Astrocyte of the hippocampus (primary cell): ENCODE data around the gene MRGPRF.
"Not testable (repeated sequence)": the region's sequence is repeated elsewhere in the genome, so short reads cannot be mapped to it uniquely, and the experiment has no call there.

Source experiments
- DNase-seq: peaks from one replicate; pipeline ENCODE4 v3.0.0; 2011; ENCODE audit warnings: low read depth, low spot score

MRGPRF gene

DNA sequence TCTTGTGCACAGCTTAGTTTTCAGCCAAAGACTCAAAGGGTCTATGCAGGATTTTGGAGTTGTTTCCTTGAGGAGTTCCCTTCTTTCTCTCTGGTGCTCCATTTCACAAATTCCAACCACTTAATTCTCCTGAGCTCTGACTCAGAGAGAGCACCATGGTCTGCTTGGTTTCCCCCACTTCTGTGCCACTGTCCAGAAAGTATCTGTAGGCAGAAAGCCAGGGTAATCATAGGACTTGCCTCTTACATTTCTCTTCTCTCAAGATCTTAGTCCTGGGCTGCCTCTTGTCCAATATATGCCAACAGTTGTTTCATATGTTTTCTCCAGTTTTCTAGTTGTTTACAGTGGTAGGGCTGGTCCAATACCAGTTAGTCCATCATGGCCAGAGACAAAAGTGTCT, 25.8 kb downstream of the MRGPRF start:
- DNase-seq: peak; percentile 36

DNA sequence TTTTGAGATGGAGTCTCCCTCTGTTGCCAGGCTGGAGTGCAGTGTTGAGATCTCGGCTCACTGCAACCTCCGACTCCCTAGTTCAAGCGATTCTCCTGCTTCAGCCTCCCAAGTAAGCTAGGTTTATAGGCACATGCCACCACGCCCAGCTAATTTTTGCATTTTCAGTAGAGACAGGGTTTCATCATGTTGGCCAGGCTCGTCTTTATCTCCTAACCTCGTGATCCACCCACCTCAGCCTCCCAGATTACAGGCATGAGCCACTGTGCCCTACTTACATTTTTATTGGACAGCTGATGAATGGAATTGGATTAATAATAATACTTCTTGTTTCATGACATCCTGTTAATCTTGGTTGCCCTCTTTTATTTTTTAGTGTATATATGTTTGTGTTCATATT, 29.2 kb downstream of the MRGPRF start:
- no peak for DNase-seq

DNA sequence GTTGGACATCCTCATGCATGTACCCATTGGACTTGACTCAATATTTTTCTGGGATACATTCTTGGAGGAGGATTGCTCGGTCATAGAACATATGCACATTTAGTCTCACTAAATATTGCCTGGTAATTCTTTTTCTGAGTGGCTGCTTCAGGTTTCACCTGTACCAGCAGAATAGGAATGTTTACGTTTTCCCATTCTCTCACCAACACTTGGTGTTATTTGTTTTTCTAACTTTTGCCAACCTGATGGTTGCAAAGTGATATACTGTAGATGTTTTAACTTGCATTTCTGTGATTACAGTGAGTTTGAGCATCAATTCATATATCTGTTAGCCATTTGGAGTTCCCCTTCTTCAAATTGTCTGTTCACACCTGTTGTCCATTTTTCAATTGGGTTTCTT, 30.9 kb downstream of the MRGPRF start:
- no peak for DNase-seq

DNA sequence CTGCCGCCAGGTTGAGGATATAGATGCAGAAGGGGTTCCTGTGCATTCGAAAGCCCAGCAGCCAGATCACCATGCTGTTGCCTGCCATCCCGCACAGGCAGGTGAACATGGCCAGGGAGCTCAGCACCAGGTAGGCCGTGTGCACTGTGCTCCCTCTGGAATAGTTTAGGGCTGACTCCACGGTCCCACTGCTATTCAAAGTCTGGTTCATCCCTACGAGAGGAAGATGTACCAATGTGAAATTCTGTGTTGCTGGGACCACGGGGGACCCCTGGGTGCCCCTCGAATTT, 32.3 kb downstream of the MRGPRF start, which contains the start of gene MRGPRD:
Gene MRGPRD, minus strand, starts transcription at position 211 of the 290 bp plus-strand sequence. Its CDS starts 0 bp downstream, at position 211.
- DNase-seq: no peak

DNA sequence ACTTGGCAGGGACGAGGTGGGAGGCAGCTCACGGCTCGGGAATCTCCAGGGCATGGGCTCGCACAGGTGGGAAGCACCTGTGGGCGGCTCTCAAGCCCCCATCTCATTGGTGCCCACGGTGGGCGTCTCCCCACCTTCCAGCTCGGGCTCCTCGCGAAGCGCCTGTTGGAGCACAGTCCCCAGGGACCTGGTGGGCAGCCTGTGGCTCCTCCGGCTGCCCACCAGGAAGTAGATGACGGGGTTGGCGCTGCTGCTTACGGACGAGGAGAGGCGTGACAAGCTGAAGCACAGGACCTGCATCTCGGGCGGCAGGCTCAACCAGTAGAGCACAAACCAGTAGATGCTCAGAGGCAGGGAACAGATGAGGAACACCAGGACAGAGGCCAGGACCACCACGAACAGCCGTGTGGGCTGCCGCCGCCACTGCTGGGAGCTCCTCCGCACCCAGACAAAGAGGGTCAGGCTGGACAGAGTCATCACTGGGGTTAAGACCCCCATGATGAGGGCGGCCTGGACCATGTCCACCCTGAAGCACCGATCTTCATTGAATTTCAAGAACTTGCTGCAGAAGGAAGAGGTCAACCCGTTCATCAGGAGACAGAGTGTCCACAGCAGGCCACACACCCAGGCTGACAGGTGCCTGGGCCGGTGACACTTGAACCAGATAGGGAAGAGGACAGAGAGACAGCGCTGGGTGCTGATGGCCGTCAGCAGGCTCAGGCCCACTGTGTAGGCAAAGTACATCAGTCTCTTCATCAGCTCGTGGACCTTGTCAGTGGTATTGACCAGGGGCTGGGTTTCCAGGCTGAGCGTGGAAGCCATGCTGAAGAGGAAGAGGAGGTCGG, 32.9 kb downstream of the MRGPRF start:
- DNase-seq: no peak

DNA sequence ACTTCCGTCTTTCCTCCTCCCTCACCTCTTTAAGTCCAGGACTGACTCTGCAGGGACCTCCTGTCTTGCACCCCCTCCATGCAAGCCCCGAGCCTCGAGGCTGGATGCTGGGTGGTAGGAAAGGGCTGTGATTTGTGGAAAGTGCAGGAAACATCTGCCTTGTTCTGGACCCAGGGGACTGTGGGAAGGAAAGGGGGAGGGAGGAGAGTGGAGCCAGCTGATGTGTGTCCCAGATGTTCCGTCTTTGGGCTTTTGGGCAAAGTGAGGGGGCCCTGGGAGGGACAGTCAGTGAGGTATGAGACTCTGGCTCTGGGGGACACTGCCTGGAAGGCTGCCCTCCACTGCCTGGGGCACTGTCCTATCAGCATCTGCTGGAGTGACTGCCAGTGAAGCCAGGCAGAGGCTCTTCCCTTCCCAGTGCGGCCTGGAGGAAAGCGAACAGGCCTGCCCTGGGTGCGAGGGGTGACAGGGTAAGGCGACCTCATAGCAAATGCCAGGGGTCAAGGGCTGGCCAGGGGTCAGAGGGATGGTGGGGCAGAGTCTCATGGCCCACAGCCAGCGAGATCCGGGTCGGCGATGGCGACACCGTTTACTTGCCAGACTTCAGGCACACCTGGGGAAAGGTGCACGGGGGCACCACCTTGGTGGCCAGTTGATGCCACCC, 34.0 kb downstream of the MRGPRF start:
- DNase-seq: no peak

DNA sequence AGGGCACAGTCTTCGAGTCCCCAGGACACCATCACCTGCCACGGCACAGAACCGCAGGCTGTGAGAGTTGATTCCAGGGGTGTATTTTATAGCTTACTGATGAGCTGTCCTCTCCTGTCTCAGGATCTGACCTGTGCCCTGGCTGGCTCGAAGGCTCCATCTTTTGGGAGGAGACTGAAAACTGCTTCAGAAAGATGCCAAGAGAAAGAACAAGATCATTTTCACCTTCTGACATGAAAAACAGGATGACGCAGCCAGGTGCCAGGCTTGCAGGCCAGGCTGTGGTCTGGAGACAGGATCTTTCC, 34.5 kb downstream of the MRGPRF start:
- DNase-seq: no peak

DNA sequence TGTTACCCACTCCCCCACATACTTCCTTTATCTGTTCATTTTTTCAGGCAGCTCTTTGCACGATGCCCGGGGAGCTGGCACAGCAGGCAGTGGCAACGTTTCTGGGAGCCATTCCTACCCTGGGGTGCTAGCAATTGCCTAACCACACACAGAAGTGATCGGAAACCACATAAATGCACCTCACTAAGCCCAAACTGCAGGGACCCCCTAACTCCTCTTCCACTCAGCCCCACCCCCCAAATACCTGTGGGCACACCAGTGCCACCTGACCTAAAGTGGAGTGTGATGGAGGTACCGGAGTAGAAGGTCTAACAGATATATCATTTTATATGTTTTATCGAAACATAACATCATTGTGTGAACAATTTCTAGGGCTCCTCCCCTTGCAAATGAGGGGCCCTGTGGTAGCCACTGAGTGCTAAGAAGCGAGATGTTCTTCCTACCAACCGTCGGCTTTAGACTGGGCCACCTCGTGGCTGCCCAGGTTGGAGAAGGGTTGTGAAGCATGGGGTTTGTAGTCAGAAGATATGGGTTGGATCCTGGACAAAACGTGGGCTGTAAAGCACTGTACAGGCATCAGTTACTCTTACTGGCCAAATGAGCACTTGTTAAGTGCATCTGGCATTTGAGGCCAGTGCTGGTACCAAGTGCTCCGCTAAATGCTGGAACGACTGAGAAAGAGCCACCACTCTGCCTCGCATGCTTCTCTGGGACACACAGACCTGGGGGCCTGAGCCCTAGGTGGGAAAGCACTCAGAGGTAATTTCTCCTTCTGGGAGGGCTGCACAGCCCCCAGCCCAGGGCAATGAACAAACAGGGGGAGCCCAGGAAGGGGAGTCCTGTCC, 35.0 kb downstream of the MRGPRF start:
- DNase-seq: no peak

DNA sequence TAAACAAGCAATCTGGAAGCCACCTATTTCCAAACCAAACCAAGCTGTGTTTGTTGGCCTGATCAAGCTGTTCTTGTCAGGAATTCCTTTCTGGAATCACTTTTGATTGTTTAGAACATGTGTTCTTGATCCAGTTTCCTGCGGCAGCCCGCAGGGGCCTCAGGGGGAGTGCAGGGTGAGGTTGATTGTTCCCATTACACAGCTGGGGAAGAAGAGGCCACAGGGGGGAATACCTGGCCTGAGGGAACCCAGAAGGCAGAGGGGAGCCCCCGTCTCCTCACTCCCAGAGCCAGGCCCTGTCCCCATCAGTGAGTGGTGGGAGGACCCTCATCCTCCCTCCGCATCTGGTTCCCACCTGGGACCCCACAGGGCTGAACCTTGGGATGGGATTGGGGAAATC, 36.5 kb downstream of the MRGPRF start:
- DNase-seq: no peak

DNA sequence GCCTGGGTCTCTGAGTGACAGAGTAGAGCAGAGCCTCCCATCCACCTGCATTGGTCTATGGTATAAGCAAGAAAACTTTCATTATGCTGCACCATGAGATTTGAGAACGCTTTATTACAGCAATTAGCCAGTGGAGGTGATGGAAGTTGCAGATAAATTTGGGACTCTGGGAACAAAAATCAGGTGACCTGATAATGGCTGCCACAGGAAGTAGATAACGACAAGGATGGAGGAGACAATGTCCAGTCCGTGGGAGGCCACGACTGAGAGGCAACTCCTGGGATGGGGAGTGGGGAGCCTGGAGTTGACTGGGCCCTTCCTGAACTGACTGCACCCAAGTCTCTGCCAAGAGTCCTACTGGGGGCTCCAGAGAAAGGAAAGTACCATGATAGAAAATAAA, 37.0 kb downstream of the MRGPRF start:
- no peak for DNase-seq

DNA sequence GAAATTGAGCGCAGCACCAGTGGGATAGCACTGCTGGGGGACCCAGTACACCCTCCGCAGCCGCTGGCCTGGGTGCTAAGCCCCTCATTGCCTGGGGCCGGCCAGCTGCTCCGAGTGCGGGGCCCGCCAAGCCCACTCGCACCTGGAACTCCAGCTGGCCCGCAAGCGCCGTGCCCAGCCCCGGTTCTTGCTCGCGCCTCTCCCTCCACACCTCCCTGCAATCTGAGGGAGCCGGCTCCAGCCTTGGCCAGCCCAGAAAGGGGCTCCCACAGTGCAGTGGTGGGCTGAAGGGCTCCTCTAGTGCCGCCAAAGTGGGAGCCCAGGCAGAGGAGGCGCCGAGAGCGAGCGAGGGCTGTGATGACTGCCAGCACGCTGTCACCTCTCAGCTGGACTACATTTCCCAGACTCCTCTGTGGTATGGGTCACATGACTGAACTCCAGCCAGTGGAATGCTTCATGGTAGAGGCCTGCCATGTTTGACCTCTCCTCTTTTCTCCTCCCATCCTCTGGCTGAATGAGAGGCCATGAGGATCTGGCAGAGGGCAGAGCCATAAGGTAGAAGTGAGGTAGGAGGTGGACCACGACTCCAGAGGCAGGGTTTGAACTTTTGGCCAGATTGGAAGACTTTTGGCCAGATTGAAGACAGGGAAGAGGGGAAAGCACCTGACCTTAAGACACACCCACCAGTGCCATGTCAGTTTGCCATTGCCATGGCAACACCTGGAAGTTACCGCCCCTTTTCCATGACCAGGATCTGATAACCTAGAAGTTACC, 38.4 kb downstream of the MRGPRF start:
- no peak for DNase-seq

DNA sequence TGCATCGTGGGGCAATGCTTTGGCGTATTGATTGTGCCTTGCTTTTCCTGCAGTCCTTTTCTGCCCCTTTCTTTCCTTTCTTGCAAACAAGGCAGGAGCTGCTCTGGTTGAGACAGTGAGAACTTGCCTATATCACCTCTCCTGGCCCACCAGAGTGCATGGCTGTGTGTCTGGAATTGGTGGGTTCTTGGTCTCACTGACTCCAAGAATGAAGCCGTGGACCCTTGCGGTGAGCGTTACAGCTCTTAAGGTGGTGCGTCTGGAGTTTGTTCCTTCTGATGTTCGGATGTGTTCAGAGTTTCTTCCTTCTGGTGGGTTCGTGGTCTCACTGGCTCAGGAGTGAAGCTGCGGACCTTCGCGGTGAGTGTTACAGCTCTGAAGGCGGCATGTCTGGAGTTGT, 39.3 kb downstream of the MRGPRF start:
- DNase-seq: not testable (repeated sequence)

DNA sequence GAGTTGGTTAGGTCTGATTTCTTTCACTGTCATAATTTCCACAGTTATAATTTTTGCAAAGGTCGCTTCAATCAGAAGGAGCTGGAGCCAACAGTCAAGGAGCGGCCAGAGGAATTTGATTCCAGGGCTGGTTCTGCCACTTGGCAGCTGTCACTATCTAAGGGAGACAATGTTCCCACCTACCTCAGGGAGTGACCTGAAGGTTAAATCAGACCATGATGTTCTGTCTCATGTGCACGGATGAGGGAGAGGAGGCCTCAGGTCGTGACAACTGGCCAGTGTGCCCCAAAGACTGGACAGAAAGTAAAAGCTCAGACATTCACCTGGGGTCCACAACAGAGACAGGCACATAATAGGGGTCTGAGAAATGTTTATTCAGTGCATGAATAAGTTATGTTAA, 39.8 kb downstream of the MRGPRF start:
- no peak for DNase-seq

DNA sequence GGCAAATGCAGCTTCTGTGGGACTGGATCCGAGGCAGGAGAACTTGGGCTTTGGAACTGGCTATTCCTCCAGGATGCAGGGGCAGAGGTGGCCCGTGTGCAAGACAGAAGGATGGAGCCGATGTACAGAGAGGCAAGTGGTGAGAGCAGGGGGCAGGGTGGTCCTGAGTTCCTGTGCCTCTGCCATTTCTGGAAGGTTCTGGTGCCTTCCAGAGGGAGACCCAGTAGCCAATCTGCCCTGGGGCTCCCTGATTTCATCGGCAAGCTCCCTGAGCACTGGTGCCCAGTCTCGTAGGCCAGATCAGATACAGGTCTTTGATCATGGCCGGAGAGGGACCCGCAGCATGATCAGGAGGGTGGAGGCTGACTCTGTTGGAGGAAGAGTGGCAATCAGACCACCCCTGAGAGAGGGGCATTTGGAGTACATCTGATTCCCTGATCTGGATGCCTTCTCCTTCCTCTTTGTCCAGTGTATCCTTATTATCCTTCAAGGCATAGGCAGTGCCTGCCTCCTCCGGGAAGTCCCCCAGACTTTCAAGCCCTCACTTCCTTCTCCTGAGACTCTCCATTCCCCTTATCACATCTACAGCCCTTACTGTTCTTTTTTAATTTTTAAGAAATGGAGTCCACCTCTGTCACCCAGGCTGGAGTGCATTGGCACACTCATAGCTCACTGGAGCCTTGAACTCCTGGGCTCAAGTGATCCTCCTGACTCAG, 42.0 kb downstream of the MRGPRF start:
- DNase-seq: no peak

DNA sequence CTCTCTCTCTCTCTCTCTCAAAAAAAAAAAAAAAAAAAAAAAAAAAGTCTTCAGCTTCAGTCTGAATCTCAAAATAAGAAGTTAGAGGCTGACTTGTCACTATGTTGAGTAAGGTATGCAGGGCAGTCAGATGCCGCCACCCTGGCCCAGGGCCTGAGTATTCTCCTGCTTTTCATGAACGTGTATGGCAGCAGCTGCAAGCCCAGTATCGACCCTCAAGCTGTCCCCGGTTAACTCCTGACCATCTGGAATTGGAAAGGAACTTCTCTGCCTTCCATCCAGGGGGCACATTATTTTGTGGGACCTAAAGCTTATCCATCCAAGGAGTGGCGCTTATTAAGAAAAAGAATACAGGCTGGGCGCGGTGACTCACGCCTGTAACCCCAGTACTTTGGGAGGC, 43.7 kb downstream of the MRGPRF start:
- DNase-seq: no peak

DNA sequence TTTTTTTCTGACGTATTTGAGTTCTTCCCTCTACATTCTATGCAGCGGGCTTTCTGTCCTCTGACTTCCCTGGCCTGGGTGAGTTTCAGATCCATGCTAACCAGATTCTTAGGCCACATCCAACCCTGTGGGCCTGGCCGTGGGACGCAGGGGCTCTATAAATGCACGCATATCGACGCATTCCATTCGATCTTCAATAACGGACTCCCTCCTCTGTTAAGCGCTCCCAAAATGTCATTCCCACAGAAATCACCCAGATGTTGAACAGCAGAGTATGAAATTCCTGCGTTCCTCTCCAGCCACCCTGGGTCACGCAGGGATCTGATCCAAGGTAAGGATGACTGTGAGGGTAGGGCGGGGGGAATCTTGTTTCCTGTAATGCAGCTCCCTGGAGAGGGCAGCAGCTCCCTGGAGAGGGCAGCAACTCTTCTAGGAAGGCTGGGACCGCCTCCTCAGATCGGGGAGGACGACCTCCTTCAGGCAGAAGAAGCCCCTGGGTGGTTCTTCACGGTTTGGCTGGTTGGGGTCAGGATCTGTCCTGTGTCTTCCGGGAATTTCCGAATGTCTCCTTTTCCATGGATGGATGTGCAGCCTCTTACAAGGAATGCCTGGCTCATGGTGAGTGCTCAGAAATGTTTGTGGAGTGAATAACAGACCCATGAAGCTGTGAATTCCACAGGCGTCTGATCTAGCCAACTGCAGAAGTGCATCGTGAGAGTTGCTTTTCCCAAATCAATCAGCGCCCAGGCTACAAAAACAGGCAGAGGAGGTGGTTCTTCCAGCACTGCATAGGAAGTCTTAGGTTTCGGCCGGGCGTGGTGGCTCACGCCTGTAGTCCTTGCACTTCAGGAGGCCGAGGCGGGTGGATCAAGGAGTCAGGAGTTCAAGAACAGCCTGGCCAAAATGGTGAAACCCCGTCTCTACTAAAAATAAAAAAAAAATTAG, 44.5 kb downstream of the MRGPRF start:
- no peak for DNase-seq

DNA sequence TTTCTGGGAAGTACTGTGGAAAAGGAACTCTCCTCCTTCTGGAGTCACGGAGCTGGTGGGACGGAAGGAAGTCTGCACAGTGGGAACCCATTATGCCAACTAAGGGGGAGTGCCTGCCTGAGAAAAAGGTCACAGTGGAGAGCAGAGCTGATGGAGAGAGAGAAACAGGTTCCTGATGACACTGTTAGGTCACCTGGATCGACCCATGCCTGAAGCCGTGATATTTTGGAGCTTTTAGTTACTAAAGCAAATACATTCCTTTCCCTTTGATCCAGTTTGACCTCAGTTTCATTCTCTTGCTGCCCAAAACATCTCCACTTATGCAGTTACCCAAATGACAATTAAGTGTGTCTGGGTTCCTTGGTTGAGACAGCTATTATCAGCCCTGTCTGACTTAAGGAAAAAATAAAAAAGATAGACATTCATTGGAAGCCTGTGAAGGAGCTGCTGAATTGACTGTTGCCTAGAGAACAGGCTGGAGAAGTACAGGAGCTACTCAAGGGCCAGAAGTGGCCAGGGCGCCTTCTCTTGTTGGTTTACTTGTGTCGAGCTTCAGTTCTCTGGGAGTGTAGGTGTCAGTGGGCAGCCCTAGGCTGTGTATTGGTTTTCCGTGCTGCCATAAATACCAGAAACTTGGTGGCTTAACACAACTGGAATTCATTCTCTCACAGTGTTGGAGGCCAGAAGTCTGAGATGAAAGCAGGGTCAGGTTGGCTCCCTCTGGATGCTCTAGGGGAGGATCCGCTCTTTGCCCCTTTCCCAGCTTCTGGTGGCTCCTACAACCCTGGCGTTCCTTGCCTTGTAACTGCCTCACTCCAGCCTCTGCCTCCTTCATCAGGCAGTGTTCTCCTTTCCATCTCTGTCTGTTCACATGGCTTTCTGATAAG, 45.9 kb downstream of the MRGPRF start:
- DNase-seq: no peak

DNA sequence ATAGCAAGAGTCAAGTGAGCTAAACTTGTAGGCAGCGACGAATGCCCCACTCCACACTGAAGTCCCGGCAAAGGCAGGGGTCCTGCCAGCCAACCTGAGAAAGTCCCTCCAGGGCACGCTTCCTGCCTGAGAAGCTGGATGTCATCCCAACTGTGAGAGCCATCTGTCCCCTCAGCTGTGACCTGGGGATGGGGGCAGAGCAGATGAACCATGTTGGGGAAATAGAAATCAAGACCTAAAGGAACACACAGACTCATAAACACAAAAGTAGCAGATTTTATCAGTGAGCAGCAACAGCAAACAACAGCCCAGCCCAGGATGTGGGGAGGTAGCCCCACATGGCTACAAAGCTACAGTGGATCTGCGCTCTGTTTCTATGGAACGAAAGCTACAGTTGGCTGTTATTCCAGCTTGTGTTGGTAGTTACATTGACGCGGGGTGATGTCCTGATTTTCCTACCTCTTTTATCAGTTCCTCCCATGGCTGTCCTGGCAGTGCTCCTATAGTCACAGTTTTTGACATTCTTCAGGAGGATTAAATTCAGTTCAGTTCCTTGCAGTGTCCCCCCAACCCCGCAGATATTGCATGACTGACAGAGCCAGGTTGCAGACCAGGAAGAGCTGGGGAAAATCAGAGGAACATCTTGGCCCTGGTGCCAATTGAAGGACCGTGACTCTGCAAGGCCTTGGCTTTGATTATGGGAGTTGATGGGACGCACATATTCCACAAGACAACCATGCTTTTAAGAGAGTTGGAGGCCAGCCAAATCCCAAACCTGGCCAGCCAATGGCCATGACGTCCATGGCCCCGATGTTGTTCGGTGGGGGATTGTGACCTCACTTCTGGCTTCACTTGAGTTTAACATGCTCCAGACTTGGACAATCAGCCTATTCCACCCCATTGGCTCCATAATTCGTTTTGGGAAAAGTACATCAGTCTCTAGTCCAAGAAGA, 46.9 kb downstream of the MRGPRF start:
- no peak for DNase-seq
